Lung (tissue), 12 donors: ENCODE measurements around the gene NT5DC3. TPM values are rescaled to one million over a fixed set of nuclear protein-coding genes. Genes with fewer than 3 reads are reported as not detected.

Experiments
- ATAC-seq: fragments of 200-7000 bp; cut with Tn5 transposase; one replicate; pipeline ENCODE4 v1.9.1; 2020; ENCODE audit warnings: moderate number of reproducible peaks; ENCODE audit not compliant: insufficient read depth, low FRiP score
- DNase-seq, 3 donors: peaks; one replicate each; pipeline ENCODE4 v3.0.0-alpha.2; 2013 to 2017
- H3K27ac ChIP-seq, 2 donors: one replicate each; pipeline ENCODE4 v1.5.1; 2013; ENCODE audit warnings: mild to moderate bottlenecking in 2 of 2, moderate library complexity in 2 of 2, control low read depth in 1 of 2, inconsistent platforms in 1 of 2, low read depth in 1 of 2, low read length in 1 of 2
- H3K27me3 ChIP-seq, 3 donors: one replicate each; pipeline ENCODE4 v1.5.1; 2013; ENCODE audit warnings: low read length in 2 of 3; ENCODE audit not compliant: control insufficient read depth in 3 of 3, insufficient read depth in 3 of 3
- H3K36me3 ChIP-seq, 4 donors: one replicate each; pipeline ENCODE4 v1.5.1; 2013; ENCODE audit warnings: low read length in 4 of 4, mild to moderate bottlenecking in 1 of 4, moderate library complexity in 1 of 4; ENCODE audit not compliant: control insufficient read depth in 4 of 4, insufficient read depth in 4 of 4
- H3K4me1 ChIP-seq, 5 donors: one replicate each; pipeline ENCODE4 v1.5.1; 2013; ENCODE audit warnings: low read length in 5 of 5, mild to moderate bottlenecking in 2 of 5, moderate library complexity in 1 of 5; ENCODE audit not compliant: control insufficient read depth in 5 of 5, insufficient read depth in 5 of 5
- H3K4me3 ChIP-seq: one replicate; pipeline ENCODE4 v1.5.1; 2013; ENCODE audit warnings: mild to moderate bottlenecking, control low read depth, moderate library complexity
- H3K9ac ChIP-seq, 2 donors: one replicate each; pipeline ENCODE4 v1.5.1; 2013; ENCODE audit warnings: low read length in 2 of 2, control low read depth in 1 of 2; ENCODE audit not compliant: insufficient read depth in 1 of 2
- H3K9me3 ChIP-seq, 4 donors: one replicate each; pipeline ENCODE4 v1.5.1; 2013; ENCODE audit warnings: low read length in 3 of 4, mild to moderate bottlenecking in 1 of 4, moderate library complexity in 1 of 4; ENCODE audit not compliant: control insufficient read depth in 4 of 4, insufficient read depth in 3 of 4
- WGBS, 2 donors: extraction: QIAGEN DNeasy Blood & Tissue Kit; methylation state at CpG; one replicate each; pipeline ENCODE4 v1.1.7; 2013; 5-methylcytosine and 5-hydroxymethylcytosine counted together
- polyA plus RNA-seq, 2 donors: library from polyadenylated mRNA; stranded (reverse); fragments of 200-250 nt; gene quantifications; one replicate each; pipeline ENCODE4 v1.2.1, GENCODE V29; 2013
- total RNA-seq, 2 donors: library from RNA; depleted of rRNA in 1 of 2; stranded (reverse); fragments of >200 nt in 1 of 2; gene quantifications; one replicate each; pipeline ENCODE4 v1.2.1, GENCODE V29; 2014 to 2021
- TF ChIP-seq, protein P1 (sequence below): IDR thresholded peaks from 2 replicates; pipeline ENCODE4 v1.5.1; 2012; ENCODE audit warnings: mild to moderate bottlenecking; ENCODE audit errors: control extremely low read depth, extremely low read depth
- donor health status: control.
- donor health status: control.
- donor health status: Bipolar disorder and iron deficiency.
- donor health status: healthy.
- donor health status: DM: yes; HTN: yes; CAD: no.

The NT5DC3 gene
- total and polyA plus RNA-seq, 4 donors = 0.93 to 12.3 (median 3.6) TPM

DNA sequence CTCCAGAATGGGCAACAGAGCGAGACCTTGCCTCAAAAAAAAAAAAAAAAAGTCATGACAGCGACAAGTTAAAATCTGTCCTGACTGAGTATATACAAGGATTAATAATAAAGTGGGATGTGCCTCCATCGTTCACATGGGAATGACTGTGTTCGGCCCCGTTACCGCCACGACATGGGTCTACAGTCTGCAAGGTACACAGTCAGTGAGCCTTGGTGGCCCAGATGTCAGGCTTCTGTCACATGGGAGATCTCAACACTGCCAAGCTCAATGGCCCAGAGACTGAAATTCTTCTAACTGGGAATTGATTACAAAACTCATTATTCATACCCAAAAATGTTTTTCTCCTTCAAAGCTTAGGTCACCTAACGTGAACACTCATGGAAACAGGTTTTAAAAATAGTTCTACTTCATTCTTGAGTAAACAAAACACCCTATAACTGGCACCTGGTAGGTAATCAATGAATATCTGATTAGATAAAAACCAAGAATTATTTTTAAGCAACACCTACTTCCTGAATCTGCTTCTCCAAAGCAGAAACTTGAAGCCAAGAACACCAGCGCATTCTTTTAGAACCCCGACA, 66.0 kb downstream of the NT5DC3 start:
- TF ChIP-seq, protein P1, sequence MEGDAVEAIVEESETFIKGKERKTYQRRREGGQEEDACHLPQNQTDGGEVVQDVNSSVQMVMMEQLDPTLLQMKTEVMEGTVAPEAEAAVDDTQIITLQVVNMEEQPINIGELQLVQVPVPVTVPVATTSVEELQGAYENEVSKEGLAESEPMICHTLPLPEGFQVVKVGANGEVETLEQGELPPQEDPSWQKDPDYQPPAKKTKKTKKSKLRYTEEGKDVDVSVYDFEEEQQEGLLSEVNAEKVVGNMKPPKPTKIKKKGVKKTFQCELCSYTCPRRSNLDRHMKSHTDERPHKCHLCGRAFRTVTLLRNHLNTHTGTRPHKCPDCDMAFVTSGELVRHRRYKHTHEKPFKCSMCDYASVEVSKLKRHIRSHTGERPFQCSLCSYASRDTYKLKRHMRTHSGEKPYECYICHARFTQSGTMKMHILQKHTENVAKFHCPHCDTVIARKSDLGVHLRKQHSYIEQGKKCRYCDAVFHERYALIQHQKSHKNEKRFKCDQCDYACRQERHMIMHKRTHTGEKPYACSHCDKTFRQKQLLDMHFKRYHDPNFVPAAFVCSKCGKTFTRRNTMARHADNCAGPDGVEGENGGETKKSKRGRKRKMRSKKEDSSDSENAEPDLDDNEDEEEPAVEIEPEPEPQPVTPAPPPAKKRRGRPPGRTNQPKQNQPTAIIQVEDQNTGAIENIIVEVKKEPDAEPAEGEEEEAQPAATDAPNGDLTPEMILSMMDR = no peak
- ATAC-seq = no peak

DNA sequence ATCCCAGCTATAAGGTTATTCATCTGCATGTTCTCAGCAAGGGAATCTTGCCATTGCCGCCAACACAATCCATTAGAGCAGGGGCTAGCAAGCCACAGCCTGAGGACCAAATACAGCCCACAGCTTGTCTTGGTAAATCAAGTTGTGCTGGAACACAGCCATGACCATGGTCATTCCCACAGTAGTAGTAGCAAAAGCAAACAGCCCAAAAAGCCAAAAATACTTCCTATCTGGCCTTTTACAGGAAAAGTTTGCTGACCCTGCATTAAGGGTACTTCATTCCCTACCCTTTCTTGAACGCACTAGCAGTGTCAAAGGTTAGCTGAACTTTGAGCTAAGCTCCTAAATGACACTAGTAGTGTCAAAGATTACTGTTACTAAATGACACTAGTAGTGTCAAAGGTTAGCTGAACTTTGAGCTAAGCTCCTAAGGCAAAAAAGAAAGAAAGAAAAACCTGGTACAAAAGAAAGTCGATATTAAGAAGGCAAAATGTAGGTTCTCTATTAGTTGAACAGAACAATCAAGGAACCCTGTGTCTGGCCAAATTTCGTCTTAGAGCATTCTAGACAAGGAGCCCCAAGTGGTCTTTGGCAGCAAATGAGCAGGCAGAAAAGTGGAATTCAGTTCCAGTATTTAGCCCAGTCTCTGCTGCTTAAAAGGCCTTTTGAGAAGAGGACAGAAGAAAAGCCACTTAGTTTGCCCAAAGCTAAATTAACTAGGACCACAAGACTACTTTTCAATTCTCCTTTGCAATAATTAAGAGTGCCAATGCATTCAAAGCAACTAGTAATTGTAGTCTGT, 67.7 kb downstream of the NT5DC3 start:
- no peak overlapping the region for H3K4me3 ChIP-seq
- no peak overlapping the region for H3K9ac ChIP-seq
- ATAC-seq (no peak), DNase-seq (no peak)
- WGBS, 2 donors = 68 to 78% methylated on average over 4 of the region's 4 CpGs
- TF ChIP-seq, protein P1 = no peak
- H3K27me3 ChIP-seq = no peaks in the 10 kb centered on the region
- H3K9me3 ChIP-seq = peaks cover 0 to 1% (median 0%) of the 10 kb centered on the region in 4 donors
- H3K36me3 ChIP-seq = peaks cover 0 to 9% (median 2%) of the 10 kb centered on the region in 4 donors
- no peak overlapping the region for H3K27ac ChIP-seq
- peaks cover 0 to 3% (median 0%) of the 10 kb centered on the region in 5 donors for H3K4me1 ChIP-seq

More for the DNA sequence above, 66.0 kb downstream of the NT5DC3 start:
- Histone ChIP-seq H3K4me1 (peaks cover 0 to 6% (median 0%) of the 10 kb centered on the region in 5 donors), H3K27me3 (no peaks in the 10 kb centered on the region), H3K9me3 (peaks cover 0 to 3% (median 0%) of the 10 kb centered on the region in 4 donors), H3K4me3 (no peak overlapping the region), H3K27ac (no peak overlapping the region), H3K9ac (no peak overlapping the region), H3K36me3 (peaks cover 0 to 14% (median 3%) of the 10 kb centered on the region in 4 donors)
- 92 to 94% methylated on average over 10 of the region's 10 CpGs for WGBS, 2 donors
- DNase-seq = no peak

DNA sequence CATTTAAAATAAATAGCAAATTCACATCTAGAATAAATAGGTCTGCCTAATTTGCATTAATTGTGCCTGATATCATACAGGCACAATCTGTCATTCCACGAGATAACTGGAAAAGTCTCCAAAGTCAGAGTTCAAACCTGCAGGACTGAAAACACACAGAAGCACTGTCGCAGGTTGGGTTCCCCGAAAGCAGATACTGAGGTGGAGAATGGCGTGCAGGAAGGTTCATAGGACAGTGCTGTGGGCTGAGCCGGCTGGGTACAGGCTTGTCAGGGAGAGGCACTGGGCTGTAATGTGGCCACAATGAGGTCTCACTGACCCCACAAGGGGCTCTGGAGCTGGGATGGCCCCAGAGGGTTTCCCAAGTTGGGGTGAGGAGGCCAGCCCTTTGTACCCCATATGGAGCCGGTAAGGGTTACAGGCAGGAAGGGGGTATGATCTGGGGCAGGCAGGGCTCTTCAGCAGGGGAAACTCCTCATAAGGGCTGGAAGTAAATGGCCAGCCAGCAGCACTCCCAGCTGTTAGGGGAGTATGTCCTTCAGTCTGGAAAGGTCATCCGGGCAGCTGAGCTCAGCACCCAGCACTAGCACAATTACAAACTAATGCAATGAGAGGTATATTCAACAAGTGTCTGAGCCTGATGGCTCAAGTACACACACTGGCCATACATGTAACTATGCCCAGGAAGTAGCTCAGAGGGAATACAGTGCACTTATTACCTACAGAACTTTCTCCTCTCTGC, 68.5 kb downstream of the NT5DC3 start:
- TF ChIP-seq, protein P1 = no peak
- Histone ChIP-seq H3K27ac (no peak overlapping the region), H3K9ac (no peak overlapping the region), H3K9me3 (peaks cover 0 to 1% (median 0%) of the 10 kb centered on the region in 4 donors), H3K27me3 (no peaks in the 10 kb centered on the region), H3K4me1 (peaks cover 0 to 3% (median 0%) of the 10 kb centered on the region in 5 donors), H3K4me3 (no peak overlapping the region), H3K36me3 (peaks cover 0 to 6% (median 2%) of the 10 kb centered on the region in 4 donors)
- no peak for DNase-seq
- 85 to 91% methylated on average over 7 of the region's 7 CpGs for WGBS, 2 donors
- ATAC-seq = no peak
